OCI-LY1 (cell line): ENCODE data around the gene SMPDL3A.

Experiments used
- CTCF ChIP-seq: fragments of 200-600 bp; sonication (generic), shearing (Covaris generic); IDR thresholded peaks from 2 replicates; pipeline ENCODE4 v1.5.1; 2017; ENCODE audit warnings: mild to moderate bottlenecking, antibody characterized with exemption, low read length, moderate library complexity, mixed read lengths
- EZH2 ChIP-seq: fragments of 200-600 bp; sonication (generic), shearing (Covaris generic); IDR thresholded peaks from 2 replicates; pipeline ENCODE4 v1.8.0; 2017; ENCODE audit warnings: borderline replicate concordance, mixed run types, mild to moderate bottlenecking, antibody characterized with exemption, low read length, moderate library complexity, mixed read lengths

- TF ChIP-seq CTCF (no peak), EZH2 (no peak)
Measured at GRCh38 chr6:122783401-122783800, 5.7 kb upstream of the SMPDL3A start.
